ENCODE data around the gene TCF4.

The TCF4 gene

GRCh38 chr18:55627007-55627406 is 39.0 kb upstream of the TCF4 start:
- TF ChIP-seq CTCF (IDR thresholded peaks at IDR 0.05; ENCODE audit: insufficient read depth, low read length, missing control alignments), result no peak
- ChIA-PET CTCF (no interaction called here), POLR2A (no interaction called here)
- no peak for DNase-seq (ENCODE audit: low read depth, low spot score)
- H3K4me3 ChIP-seq (ENCODE audit: low read depth, low read length), result no peak overlapping the region

GRCh38 chr18:55625901-55626300 is 37.9 kb upstream of the TCF4 start:
- no peak overlapping the region for H3K4me3 ChIP-seq (ENCODE audit: low read depth, low read length)
- POLR2A ChIA-PET, result no interaction called here
- no peak for DNase-seq (ENCODE audit: low read depth, low spot score)
- no peak for TF ChIP-seq CTCF (IDR thresholded peaks at IDR 0.05; ENCODE audit: insufficient read depth, low read length, missing control alignments)
- CTCF ChIA-PET, result no interaction called here

GRCh38 chr18:55623626-55624025 is 35.6 kb upstream of the TCF4 start:
- DNase-seq (ENCODE audit: low read depth, low spot score), result no peak
- ChIA-PET CTCF (no interaction called here), POLR2A (no interaction called here)
- no peak overlapping the region for H3K4me3 ChIP-seq (ENCODE audit: low read depth, low read length)
- TF ChIP-seq CTCF (IDR thresholded peaks at IDR 0.05; ENCODE audit: insufficient read depth, low read length, missing control alignments), result no peak

- no peak for TF ChIP-seq CTCF (IDR thresholded peaks at IDR 0.05; ENCODE audit: insufficient read depth, low read length, missing control alignments)
- DNase-seq (ENCODE audit: low read depth, low spot score), result no peak
- CTCF ChIA-PET, result no interaction called here
- H3K4me3 ChIP-seq (ENCODE audit: low read depth, low read length), result no peak overlapping the region
- POLR2A ChIA-PET, result no interaction called here
Observed at GRCh38 chr18:55610506-55610905, 22.5 kb upstream of the TCF4 start.

GRCh38 chr18:55609160-55609825 is 21.3 kb upstream of the TCF4 start:
- no peak overlapping the region for H3K4me3 ChIP-seq (ENCODE audit: low read depth, low read length)
- ChIA-PET CTCF (no interaction called here), POLR2A (no interaction called here)
- TF ChIP-seq CTCF (IDR thresholded peaks at IDR 0.05; ENCODE audit: insufficient read depth, low read length, missing control alignments), result no peak
- no peak for DNase-seq (ENCODE audit: low read depth, low spot score)

- ChIA-PET CTCF (no interaction called here), POLR2A (no interaction called here)
- no peak for TF ChIP-seq CTCF (IDR thresholded peaks at IDR 0.05; ENCODE audit: insufficient read depth, low read length, missing control alignments)
- no peak overlapping the region for H3K4me3 ChIP-seq (ENCODE audit: low read depth, low read length)
- no peak for DNase-seq (ENCODE audit: low read depth, low spot score)
Observed at GRCh38 chr18:55608497-55608896, 20.5 kb upstream of the TCF4 start.
